Esophagus (tissue), 2 donors: Measurements from ENCODE around the gene ARHGAP32. TPM values are rescaled to one million over a fixed set of nuclear protein-coding genes. Genes with fewer than 3 reads are reported as not detected.

Experiments used
- H3K27ac ChIP-seq, 2 donors: one replicate each; pipeline ENCODE4 v1.5.1; 2013; ENCODE audit warnings: low read depth in 2 of 2, mild to moderate bottlenecking in 2 of 2, inconsistent platforms in 1 of 2, low read length in 1 of 2, moderate library complexity in 1 of 2
- H3K27me3 ChIP-seq, 2 donors: one replicate each; pipeline ENCODE4 v1.6.1; 2013; ENCODE audit warnings: low read length in 2 of 2, control low read depth in 1 of 2, mild to moderate bottlenecking in 1 of 2; ENCODE audit not compliant: insufficient read depth in 2 of 2, control insufficient read depth in 1 of 2
- H3K36me3 ChIP-seq, 2 donors: one replicate each; pipeline ENCODE4 v1.6.1; 2013; ENCODE audit warnings: low read length in 1 of 2; ENCODE audit not compliant: control insufficient read depth in 2 of 2, insufficient read depth in 2 of 2
- H3K4me1 ChIP-seq, 2 donors: one replicate each; pipeline ENCODE4 v1.6.1; 2013; ENCODE audit warnings: low read length in 1 of 2; ENCODE audit not compliant: control insufficient read depth in 2 of 2, insufficient read depth in 2 of 2
- H3K4me3 ChIP-seq, 2 donors: one replicate each; pipeline ENCODE4 v1.5.1; 2013; ENCODE audit warnings: low read length in 2 of 2, mild to moderate bottlenecking in 2 of 2, low read depth in 1 of 2, moderate library complexity in 1 of 2
- H3K9me3 ChIP-seq, 2 donors: one replicate each; pipeline ENCODE4 v1.6.1; 2013; ENCODE audit warnings: mild to moderate bottlenecking in 2 of 2, low read depth in 1 of 2, low read length in 1 of 2, moderate library complexity in 1 of 2; ENCODE audit not compliant: control insufficient read depth in 2 of 2, insufficient read depth in 1 of 2
- WGBS, 2 donors: extraction: QIAGEN DNeasy Blood & Tissue Kit; methylation state at CpG; one replicate each; pipeline ENCODE4 v1.1.7; 2013; 5-methylcytosine and 5-hydroxymethylcytosine counted together
- polyA plus RNA-seq, 2 donors: library from polyadenylated mRNA; stranded (reverse); fragments of 200-250 nt; gene quantifications; one replicate each; pipeline ENCODE4 v1.2.3, GENCODE V29; 2013
- donor health status: healthy with polysubstance abuse.
- donor health status: Bipolar disorder and iron deficiency.

Gene ARHGAP32
- polyA plus RNA-seq, 2 donors, result 17.8 to 18.9 TPM

- WGBS, 2 donors, result 84 to 88% methylated on average over 7 of the region's 7 CpGs
Measured at GRCh38 chr11:129061492-129062230, 130.5 kb downstream of the ARHGAP32 start.

GRCh38 chr11:129056916-129057315, 135.2 kb downstream of the ARHGAP32 start:
- H3K4me1 ChIP-seq, result no peaks in the 10 kb centered on the region
- no peak overlapping the region for H3K4me3 ChIP-seq
- H3K36me3 ChIP-seq, result no peaks in the 10 kb centered on the region
- no peak overlapping the region for H3K27ac ChIP-seq
- H3K9me3 ChIP-seq, result no peaks in the 10 kb centered on the region
- H3K27me3 ChIP-seq, result no peaks in the 10 kb centered on the region
- WGBS, 2 donors, result 97% methylated on average over 11 of the region's 11 CpGs

More at GRCh38 chr11:129061492-129062230, 130.5 kb downstream of the ARHGAP32 start:
- no peaks in the 10 kb centered on the region for H3K9me3 ChIP-seq
- H3K36me3 ChIP-seq, result peaks cover 2% of the 10 kb centered on the region in 2 donors
- H3K27ac ChIP-seq, result no peak overlapping the region
- H3K27me3 ChIP-seq, result no peaks in the 10 kb centered on the region
- H3K4me3 ChIP-seq, result no peak overlapping the region
- H3K4me1 ChIP-seq, result no peaks in the 10 kb centered on the region

DNA sequence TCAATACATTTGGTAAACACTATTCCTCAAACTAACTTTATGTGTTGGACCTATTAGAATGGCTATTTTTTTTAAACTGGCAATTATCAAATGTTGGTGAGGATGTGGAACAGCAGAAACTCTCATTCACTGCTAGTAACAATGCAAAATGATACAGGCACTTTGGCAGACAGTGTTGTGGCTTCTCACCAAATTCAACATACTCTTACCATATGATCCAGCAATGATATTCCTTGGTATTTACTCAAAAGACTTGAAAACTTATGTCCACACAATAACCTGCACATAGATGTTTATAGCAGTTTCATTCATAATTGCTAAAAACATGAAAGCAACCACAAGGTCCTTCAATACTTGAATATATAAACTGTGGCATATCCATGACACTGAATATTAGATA, 136.9 kb downstream of the ARHGAP32 start:
- H3K36me3 ChIP-seq, result no peaks in the 10 kb centered on the region
- no peaks in the 10 kb centered on the region for H3K27me3 ChIP-seq
- H3K4me1 ChIP-seq, result no peaks in the 10 kb centered on the region
- no peak overlapping the region for H3K4me3 ChIP-seq
- no peaks in the 10 kb centered on the region for H3K9me3 ChIP-seq
- H3K27ac ChIP-seq, result no peak overlapping the region

- H3K9me3 ChIP-seq, result no peaks in the 10 kb centered on the region
- no peaks in the 10 kb centered on the region for H3K27me3 ChIP-seq
- WGBS, 2 donors, result 64 to 76% methylated on average over 4 of the region's 4 CpGs
- no peak overlapping the region for H3K27ac ChIP-seq
- no peak overlapping the region for H3K4me3 ChIP-seq
- H3K4me1 ChIP-seq, result no peaks in the 10 kb centered on the region
- no peaks in the 10 kb centered on the region for H3K36me3 ChIP-seq
Measured at GRCh38 chr11:129048911-129049310, 143.2 kb downstream of the ARHGAP32 start.

DNA sequence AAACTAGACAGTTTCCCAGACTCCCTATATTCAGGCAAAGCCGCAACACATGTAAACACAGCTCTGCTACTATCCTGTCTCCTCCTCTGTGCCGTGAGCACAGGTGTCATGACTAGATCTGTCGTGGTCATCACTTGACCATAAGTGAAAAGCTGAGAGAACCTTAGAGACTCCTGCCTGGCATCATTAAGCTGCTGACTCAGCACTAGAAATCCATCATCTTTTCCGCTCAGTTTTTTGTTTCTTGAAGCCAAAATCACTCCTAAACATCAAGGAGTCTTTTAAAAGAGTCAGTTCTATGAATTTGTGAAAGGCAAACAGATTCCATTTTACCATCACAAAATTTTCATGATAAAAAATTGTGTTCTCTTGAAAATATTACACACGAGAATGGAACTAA, 147.0 kb downstream of the ARHGAP32 start:
- WGBS, 2 donors, result 90 to 91% methylated on average over 5 of the region's 5 CpGs

DNA sequence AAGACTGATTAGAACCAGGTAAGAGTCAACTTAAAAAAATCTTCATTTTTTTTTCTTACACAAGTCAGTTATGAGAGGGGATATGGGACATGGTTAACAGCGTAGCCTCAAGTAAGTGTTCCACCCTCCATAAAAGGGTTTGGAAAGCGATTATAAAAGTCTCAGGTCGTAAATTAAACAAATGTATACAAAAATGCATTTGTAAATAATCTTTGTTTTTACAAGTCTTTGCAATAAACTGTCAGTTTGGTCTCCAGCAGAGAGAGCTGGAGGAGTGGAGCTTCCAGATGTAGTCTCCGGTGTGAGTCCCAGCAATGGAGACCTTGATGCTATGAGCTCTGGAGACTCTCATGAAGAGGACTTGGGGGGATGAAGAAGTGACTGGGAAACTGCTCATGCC, 149.6 kb downstream of the ARHGAP32 start:
- H3K4me1 ChIP-seq, result no peaks in the 10 kb centered on the region
- no peak overlapping the region for H3K4me3 ChIP-seq
- no peak overlapping the region for H3K27ac ChIP-seq
- no peaks in the 10 kb centered on the region for H3K9me3 ChIP-seq
- no peaks in the 10 kb centered on the region for H3K36me3 ChIP-seq
- H3K27me3 ChIP-seq, result no peaks in the 10 kb centered on the region
- 91% methylated on average over 4 of the region's 4 CpGs for WGBS, 2 donors

More for the DNA sequence above, 147.0 kb downstream of the ARHGAP32 start:
- H3K27ac ChIP-seq, result no peak overlapping the region
- no peaks in the 10 kb centered on the region for H3K36me3 ChIP-seq
- no peaks in the 10 kb centered on the region for H3K27me3 ChIP-seq
- H3K4me3 ChIP-seq, result no peak overlapping the region
- no peaks in the 10 kb centered on the region for H3K4me1 ChIP-seq
- H3K9me3 ChIP-seq, result no peaks in the 10 kb centered on the region

- Histone ChIP-seq H3K36me3 (no peaks in the 10 kb centered on the region), H3K27ac (no peak overlapping the region), H3K4me1 (no peaks in the 10 kb centered on the region), H3K27me3 (no peaks in the 10 kb centered on the region), H3K9me3 (no peaks in the 10 kb centered on the region), H3K4me3 (no peak overlapping the region)
- 73 to 83% methylated on average over 3 of the region's 3 CpGs for WGBS, 2 donors
Measured at GRCh38 chr11:129041611-129042018, 150.5 kb downstream of the ARHGAP32 start.

DNA sequence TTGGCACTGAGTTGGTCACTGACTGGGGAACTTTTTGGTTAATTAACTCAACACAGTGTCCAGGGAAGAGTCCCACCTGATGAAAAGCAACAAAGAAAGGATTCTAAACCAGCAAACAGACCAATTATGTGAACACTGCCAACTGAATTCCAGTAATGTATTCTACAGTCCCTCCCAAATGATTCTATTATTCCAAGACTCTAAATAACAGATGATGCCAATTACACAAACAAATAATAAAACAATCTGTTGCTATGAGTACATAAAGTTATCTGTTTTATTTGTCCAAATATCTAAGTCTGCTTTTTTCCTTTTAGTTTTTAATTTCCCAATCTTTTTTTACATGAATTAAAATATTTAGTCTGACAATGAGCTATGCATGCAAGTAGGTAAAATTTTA, 151.2 kb downstream of the ARHGAP32 start:
- Histone ChIP-seq H3K9me3 (no peaks in the 10 kb centered on the region), H3K27ac (no peak overlapping the region)

GRCh38 chr11:129035244-129035643, 156.9 kb downstream of the ARHGAP32 start:
- WGBS, 2 donors, result 86 to 89% methylated on average over 2 of the region's 2 CpGs
- no peak overlapping the region for H3K4me3 ChIP-seq
- H3K27ac ChIP-seq, result no peak overlapping the region
- H3K4me1 ChIP-seq, result no peaks in the 10 kb centered on the region
- no peaks in the 10 kb centered on the region for H3K27me3 ChIP-seq
- H3K9me3 ChIP-seq, result no peaks in the 10 kb centered on the region
- no peaks in the 10 kb centered on the region for H3K36me3 ChIP-seq

More for the DNA sequence above, 151.2 kb downstream of the ARHGAP32 start:
- Histone ChIP-seq H3K36me3 (no peaks in the 10 kb centered on the region), H3K27me3 (no peaks in the 10 kb centered on the region), H3K4me1 (no peaks in the 10 kb centered on the region), H3K4me3 (no peak overlapping the region)

DNA sequence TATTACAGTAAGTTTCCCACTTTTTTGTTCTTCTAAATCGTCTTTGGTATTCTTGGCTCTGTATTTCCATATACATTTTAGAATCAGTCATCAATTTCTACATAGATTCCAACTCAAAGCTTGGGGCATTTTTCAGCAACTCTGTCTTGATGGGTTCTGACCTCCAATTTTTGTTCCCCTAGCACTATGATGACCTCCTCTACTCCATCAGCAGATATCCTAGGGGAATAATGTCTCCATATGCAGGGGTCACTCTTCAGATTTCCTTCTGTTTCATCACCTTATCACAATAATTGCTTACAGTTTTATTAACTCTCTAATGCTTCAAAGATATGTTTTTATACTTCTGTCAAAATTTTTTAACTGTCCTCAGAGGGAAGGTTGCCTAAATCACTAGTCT, 158.1 kb downstream of the ARHGAP32 start:
- 80 to 92% methylated on average over 1 of the region's 1 CpG for WGBS, 2 donors
- H3K9me3 ChIP-seq, result no peaks in the 10 kb centered on the region
- no peaks in the 10 kb centered on the region for H3K4me1 ChIP-seq
- H3K36me3 ChIP-seq, result no peaks in the 10 kb centered on the region
- H3K27me3 ChIP-seq, result no peaks in the 10 kb centered on the region
- no peak overlapping the region for H3K4me3 ChIP-seq
- H3K27ac ChIP-seq, result no peak overlapping the region
